DMS 273 treated with DMSO at 0.1 percent for 48 hours (cell line): ENCODE measurements around the gene XIRP2.
"Not testable (repeated sequence)": the region's sequence is repeated elsewhere in the genome, so short reads cannot be mapped to it uniquely, and the experiment has no call there.

Source experiments
- DNase-seq: peaks from one replicate; lab custom pipeline; 2025; lab: John Stamatoyannopoulos, UW

Gene XIRP2

DNA sequence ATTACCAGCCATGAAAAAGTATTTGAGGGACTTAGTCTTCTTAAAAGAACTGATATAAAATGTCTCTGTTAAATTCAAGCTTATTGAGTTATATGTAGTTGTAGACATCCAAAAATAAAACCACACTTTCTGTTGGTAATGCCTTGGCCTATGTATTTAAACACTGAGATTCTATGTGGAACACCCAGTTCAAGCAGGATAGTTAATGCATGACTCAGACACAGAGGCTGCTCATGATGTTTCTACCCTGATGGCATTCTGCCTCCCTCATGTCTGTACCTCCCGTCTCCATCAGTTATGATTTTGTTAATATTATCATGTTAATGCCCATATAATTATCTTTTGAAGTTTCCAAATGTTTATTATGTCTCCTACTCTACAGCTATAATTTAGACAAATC, 164.5 kb downstream of the XIRP2 start:
- DNase-seq = no peak

DNA sequence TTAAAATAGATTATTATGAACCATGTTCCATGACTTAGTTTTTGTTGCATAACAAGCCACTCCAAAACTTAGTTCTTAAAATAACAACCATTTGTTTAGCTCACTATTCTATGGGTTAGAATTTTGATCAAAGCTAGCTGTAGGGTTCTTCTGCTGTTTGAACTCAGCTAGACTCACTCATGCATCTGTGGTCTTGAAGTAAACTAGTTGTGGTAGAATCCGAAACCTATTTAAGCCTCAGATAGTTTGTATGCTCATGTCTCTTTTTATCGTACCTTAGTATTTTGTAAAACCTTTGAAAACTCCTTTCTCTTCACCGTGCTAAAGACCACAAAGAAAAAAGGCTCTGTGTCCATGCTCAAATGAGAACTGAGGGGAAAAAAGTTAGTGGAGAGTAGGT, 166.6 kb downstream of the XIRP2 start:
- no peak for DNase-seq

DNA sequence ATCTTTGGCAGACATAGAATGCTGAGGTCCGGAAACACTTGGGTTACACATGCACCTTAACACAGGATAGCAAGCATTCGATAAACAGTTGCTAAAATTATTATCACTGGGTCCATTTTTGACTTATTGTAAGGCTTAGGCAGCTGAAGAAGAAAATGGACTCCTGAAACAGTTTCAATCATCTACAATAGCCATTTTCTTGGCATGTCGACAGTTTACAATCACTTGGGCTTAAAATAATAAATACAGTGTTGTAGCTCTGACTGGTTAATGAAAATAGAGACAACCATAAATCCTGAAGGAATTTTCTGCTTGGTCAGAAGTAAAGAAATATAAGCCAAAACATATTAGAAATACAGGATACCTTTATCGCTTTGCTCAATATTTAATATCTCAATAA, 169.2 kb downstream of the XIRP2 start:
- DNase-seq = no peak

DNA sequence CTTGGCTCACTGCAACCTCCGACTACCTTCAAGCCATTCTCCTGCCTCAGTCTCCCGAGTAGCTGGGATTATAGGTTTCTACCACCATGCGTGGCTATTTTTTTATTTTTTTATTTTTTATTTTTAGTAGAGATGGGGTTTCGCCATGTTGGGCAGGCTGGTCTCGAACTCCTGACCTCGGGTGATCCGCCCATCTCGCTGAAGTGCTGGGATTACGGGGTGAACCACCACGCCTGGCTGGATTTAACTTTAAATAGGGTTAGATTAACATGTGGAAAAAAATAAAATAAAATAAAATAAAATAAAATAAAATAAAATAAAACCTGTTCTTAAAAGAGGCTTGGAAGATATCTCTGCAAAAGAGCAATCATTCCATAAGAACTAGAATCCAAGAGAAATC, 170.9 kb downstream of the XIRP2 start:
- DNase-seq = no peak

DNA sequence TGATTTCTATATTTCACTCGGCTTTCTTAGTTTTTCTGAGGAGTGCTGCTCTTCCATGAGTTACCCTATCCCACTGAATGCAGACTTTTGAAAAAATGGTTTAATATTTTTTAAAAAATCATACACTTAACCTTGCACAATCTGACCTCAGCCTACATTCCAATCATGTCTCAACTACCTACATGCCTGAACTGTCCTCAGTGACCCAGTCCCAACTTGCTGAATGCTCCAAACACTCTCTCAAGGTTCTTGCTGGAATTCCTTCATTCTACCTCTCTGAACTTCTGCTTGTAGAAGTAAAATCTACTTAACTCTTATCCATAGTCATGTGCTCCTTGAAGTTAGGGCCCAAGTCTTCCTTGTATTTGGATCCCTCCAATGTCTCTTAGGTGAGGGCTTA, 181.6 kb downstream of the XIRP2 start:
- DNase-seq = no peak

DNA sequence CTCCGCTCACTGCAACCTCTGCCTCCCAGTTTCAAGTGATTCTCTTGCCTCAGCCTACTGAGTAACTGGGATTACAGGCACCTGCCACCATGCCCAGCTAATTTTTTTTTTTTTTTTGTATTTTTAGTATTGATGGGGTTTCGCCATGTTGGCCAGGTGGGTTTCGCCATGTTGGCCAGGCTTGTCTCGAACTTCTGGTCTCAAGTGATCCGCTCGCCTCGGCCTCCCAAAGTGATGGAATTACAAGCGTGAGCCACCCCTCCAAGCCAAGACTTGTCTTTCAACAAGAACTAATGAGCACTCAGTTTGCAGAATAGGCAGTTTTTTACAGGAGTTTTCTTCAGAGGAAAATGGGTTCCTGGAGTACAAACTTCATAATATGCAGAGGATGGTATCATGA, 187.4 kb downstream of the XIRP2 start:
- DNase-seq = not testable (repeated sequence)

DNA sequence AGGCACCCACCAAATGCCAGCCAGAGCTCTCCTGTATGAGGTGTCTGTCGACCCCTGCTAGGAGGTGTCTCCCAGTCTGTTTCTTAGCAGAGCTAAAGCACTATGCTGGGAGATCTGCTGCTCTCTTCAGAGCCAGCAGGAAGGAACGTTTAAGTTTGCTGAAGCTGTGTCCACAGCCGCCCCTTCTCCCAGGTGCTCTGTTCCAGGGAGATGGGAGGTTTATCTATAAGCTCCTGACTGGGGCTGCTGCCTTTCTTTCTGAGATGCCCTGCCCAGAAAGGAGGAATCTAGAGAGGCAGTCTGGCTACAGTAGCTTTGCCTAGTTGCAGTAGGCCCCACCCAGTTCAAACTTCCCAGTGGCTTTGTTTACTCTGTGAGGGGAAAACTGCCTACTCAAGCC, 210.7 kb downstream of the XIRP2 start:
- DNase-seq = not testable (repeated sequence)

DNA sequence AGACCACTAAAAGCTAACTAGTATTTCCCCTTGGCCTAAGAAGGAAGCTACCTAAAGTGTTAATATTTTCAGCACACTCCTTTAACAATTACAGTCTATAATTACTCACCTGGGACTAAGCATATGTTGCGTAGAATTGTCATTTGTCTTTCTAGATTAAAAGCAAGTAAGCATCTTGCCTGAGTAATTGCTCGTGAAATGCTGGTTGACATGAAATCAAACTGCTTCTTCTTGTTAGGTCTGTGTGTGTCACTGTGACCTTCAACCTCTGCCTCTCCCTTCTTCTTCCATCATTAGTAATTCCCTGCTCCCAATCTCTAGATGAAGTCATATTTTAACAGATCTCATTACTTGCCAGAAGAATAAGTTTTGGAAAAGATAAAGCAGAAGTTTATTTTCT, 212.2 kb downstream of the XIRP2 start:
- no peak for DNase-seq

DNA sequence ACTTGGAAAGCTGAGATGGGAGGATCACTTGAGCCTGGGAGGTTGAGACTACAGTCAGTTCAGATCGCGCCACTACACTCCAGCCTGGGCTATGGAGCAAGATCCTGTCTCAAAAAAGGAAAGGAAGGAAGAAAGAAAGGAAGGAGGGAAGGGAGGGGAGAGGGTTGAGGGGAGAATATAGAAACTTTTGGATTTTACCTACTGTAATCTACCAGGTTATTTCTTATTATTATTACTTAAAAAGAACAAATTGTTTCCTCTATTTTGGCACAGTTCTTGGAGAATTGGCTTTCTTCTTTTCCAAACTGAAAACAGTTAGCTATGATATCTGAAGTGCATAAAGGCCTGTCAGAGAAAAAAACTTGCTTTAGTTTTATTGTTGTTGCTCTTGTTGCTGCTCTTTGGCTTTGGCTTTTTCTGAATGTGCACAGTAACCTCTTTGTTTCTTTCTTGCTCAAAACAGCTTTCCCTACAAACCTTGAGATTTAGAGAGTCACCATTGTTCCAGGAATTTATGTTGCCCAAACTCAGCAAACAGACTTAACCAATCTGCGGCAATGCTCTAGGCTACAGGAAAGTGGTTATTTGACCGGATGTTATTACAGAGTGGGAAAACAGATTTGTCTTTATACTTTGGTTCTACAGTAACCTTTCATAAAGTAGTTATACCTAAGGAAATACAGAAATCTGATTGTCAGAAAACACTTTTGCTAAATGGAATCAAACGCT, 214.9 kb downstream of the XIRP2 start:
- DNase-seq = no peak

DNA sequence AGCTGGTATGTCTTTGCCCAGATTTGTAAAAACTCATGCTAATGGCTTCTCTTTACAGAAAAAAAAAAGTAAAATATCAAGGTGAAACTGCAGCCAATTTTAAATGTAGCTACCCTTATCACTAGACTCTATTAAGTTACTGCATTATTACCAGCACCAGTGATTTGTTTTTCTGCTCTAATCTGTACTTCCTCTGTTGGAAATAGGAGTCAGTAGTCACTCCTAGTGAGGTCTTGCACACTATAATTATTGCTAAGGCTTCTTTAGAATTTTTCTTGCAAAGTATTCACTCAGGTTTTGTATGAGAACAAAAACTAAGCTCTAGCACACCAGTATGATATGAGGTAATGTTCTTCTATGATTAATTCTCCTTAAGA, 215.5 kb downstream of the XIRP2 start:
- no peak for DNase-seq

DNA sequence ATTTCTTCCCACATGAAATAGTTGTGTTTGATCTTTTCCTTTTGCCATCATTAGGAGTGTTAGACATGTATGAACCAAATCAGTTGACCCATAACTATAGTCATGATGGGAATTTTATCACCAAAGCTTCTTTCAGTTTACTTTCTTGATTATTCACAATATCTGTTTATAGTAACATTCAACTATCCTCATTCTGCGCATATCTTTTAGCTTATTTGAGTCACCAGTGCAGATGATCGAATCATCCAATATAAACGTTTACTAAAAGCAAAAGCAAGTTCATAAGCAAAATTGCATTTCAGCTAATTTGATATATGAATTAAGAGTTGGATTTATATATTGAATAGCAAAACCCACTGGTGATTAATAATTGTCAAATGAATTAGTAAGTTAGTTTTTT, 216.4 kb downstream of the XIRP2 start:
- DNase-seq = no peak

DNA sequence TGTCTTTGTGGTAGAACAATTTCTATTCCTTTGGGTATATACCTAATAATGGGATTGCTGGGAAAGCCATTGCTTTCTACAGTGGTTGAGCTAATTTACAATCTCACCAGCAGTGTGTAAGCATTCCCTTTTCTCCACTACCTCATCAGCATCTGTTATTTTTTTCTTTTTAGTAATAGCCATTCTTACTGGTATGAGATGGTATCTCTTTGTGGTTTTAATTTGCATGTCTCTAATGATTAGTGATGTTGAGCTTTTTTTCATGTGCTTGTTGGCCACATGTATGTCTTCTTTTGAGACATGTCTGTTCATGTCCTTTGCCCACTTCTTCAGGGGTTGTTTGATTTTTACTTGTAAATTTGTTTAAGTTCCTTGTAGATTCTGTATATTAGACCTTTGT, 221.4 kb downstream of the XIRP2 start:
- DNase-seq = not testable (repeated sequence)

DNA sequence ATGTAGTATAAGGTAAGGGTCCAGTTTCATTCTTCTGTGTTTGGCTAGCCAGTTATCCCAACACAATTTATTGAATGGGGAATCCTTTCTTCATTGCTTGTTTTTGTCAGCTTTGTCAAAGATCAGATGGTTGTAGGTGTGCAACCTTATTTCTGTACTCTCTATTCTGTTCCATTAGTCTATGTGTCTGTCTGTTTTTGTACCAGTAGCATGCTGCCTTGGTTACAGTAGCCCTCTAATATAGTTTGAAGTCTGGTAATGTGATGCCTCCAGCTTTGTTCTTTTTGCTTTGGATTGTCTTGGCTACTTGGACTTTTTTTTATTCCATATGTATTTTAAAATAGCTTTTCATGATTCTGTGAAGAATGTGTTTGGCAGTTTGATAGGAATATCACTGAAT, 222.1 kb downstream of the XIRP2 start:
- no peak for DNase-seq

DNA sequence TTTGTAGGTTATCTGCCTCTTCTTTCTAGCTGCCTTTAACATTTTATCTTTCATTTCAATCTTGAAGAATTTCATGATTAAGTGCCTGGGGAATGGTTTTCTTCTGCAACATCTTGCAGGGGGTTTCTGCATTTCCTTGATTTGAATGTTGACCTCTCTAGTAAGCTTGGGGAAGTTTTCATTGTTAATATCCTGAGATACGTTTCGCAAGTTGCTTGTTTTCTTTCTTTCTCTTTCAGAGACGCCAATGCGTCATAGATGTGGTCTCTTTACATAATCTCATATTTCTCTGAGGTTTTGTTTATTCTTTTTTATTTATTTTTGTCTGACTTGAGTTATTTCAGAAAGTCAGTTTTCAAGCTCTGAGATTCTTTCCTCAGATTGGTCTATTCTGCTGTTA, 225.7 kb downstream of the XIRP2 start:
- no peak for DNase-seq

DNA sequence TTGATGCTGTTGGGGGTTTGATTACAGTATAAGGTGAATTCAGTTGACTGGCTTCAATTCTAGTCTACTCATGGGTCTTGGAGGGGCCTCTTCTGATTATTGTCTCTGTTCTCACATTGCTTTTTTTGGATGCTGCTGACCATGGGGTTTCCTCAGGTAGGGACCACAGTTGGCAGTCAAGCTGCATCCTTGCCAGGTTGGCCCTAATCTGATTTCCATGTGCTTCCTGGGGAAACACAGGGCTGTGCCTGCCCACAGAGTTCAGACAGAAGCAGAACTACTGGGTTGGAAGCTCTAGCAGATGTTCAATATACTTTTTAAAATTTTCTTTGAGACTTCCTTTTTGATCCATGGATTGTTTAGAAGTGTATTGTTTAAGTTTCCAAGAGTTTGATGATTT, 227.3 kb downstream of the XIRP2 start:
- no peak for DNase-seq

DNA sequence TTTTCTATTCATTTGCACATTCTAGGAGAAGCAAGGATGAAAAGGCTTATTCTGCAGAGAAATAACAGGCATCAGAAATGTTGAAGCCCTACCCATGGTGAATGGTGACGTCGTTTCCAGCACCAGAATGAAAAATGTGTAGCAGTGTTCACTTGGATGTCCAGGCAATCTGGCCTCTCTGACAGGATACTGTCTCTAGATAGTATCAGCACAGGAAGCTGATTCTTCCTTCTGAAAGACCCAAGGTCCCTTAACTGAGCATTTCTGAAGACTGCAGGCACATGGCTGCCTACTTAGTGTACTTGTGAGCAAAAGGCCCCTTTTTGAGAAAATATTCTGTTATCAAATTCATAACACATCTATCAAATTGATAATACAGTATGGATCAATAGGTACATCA, 234.1 kb downstream of the XIRP2 start:
- no peak for DNase-seq

DNA sequence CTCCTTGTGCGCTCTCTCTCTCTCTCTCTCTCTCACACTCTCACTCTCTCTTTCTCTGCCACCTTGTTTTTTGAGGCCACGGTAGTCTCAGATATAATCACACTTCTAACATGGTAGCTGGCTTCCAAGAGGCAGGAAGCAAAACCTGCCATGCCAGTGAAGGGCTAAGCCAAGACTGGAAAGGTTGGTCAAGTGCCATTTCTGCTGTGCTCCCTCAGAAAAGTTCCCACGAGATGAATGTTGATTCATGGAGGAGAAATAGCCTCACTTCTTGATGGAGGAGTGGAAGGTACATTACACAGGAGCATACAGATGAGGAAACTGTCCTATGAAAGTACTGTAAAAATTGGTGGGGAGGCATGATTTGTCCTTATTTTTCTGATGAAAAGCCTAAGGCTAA, 237.9 kb downstream of the XIRP2 start:
- no peak for DNase-seq

DNA sequence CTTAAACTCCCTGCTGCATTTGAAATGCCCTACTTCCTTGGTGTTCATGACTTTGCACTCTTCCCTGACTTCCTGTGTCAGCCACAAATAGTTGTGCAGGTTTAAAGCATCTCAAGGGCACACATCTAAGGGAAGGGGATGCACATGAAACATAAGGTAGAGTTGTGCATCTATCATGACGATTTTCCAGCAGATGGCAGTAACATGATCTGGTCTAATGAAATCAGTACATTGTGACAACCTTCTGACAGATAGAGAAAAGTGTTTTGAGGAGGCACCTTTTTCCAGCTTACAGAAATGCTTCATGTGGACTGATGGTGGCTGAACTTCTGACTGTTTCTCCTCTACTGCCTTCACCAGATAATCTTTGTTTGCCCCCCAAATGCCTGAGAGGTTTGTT, 238.9 kb downstream of the XIRP2 start:
- no peak for DNase-seq

DNA sequence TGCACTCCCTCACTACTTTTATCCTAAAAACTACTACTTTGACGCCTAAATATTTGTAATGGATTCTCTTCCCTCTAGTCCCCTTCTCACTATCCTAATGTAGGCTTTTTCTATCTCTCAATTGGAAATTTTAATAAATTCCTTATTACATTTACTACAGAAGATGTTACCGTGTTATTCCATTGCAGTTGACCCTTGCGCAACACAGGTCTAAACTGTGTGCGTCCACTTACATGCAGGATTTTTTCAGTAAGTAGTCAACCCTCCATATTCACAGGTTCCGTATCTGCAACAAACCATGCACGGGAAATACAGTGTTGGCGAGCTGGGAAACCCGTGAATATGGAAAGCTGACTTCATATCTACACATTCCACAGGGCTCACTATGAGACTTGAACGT, 239.8 kb downstream of the XIRP2 start:
- DNase-seq = no peak

DNA sequence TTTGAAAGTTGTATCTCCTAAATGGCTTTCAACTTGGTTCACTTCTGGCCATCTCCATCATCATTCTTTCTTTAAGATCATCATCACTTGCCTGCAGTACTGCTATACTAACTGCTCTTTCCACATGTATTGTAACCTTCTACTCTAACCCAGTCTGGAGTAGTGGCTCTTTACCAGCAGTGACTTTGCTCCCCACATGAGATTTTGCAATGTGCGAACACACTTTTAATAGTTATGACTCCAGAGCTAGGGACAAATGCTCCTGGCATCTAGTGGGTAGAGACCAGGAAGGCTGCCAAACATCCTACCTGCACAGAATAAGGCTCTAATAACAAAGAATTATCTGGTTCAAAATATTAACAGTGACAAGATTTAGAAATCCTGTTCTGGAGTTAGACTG, 243.8 kb downstream of the XIRP2 start:
- no peak for DNase-seq

DNA sequence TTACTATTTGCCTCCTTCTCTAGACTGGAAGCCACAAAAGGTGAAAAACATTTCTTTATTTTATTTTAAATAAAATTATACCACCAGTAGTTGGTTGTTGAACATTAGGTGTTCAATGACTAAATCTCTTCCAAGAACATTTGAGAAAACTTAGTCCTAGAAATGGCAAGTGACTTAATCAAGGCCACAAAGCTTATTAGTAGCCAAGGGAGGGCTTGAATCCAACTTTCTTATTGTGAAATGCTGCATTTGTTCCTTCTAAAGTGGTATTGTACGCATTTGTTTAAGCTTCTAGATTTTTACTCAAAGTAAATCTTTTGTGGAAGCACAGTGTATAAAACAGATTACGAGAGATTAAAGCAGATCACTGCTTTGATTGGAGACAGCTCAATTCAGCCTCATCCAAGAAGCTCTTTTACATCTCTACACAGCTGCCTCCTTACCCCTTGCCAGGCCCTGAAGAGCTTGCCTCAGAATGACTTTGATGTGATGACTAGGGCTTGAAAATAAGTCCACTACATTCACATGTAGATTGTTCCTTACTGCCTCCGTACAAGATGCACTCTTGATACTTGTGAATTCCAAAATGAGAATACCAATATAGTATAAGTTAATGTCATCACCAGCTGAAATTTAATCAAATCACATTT, 244.8 kb downstream of the XIRP2 start:
- DNase-seq = no peak

DNA sequence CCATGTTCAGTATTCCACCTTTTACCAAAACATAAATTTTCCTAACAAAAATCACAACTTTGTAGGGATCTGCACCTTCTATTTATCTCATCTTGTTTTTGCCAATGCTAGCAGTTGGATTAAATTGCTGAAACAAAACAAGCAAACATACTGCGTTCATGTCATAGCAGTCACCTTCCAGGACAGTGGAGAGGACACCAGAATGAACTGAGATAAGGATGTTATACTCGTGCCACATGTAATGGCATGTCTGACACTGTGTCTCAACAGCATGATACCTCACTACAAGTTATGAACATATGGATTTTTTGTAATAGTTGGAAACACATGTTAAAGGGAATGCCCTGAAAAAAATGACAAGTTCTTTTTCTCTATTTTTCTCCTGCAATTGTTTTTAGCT, 245.3 kb downstream of the XIRP2 start:
- DNase-seq = no peak

DNA sequence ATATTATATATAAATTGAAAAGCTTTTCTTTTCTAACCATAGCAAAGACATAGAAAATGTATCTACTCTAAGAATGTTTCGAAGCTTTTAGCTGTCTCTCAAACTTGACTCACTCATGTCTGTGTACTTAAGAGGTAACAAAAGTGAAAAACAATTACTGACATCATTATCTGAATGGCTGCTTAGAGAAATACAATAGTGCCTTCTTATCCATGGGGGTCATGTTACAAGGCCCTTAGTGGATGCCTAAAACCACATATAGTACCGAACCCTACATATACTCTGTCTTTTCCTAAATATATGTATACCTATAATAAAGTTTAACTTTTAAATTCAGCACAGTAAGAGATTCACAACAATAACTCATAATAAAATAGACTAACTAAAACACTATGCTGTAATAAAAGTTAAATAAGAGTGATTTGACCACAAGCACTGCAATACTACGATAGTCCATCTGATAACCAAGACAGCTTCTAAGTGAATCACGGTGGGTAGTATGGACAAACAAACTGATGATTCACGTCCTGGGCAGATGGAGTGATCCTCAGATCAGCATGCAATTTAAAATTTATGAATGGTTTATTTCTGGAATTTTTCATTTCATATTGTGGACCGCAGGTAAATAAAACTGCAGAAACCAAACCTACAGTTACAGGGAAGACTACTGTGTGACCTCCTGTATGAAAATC, 246.2 kb downstream of the XIRP2 start:
- no peak for DNase-seq

DNA sequence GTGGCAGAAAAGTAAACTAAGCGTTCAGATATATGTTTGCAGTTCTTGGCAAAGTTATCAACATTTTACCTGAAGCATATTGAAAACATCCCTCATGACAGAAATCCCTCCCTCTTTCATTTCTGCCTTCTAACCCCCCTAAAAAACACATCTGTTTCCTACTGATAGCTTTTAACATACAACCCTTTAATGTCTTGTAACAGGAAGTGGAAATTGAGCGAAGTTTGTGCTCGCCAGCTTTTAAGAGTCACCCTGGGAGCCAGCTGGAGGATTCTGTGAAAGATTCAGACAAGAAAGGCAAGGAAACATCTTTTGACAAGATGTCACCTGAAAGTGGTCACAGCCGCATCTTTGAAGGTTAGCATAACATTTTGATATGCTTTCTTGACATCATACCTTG, 247.4 kb downstream of the XIRP2 start:
- no peak for DNase-seq
